ENCODE results near the gene TNFRSF4.

TNFRSF4 gene

DNA sequence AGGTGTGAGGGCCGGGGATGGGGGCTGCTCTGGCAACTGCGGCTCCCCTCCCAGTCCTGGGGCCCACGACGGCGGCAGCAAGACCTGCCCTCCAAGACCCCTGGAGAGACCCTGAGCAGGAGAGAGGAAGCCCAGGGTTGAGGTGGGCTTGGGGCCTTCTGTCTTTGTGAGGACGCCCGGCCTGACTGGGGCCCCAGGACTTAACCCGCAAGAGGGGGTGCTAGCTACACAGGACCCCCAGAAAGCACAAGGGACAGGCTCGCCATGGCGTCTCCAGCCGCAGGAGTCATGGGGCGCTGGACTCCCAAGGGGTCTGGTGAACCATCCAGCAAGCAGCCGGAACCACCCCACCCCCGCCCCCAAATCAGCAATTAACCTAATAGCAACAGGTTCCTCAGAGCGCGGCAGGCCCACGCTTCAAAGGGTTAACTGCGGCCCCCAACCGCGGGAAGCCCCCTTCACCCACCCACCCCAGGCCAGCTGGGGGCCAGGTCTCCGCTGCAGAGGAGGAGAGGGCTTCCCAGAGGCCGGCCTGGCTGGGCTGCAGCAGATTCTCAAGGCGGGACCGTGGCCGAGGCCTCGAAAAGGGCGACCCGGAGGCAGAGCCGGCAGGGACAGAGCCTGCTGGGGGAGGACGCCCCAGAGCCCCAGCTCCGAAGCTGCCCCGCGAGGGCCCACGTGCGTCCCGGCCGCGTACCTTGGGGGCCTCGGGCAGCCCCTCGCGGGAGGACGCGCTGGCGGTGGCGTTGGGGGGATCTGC lies 32.0 kb upstream of the TNFRSF4 start:
- no peak overlapping the region for H3K4me3 ChIP-seq (ENCODE audit: low read depth, low read length)

DNA sequence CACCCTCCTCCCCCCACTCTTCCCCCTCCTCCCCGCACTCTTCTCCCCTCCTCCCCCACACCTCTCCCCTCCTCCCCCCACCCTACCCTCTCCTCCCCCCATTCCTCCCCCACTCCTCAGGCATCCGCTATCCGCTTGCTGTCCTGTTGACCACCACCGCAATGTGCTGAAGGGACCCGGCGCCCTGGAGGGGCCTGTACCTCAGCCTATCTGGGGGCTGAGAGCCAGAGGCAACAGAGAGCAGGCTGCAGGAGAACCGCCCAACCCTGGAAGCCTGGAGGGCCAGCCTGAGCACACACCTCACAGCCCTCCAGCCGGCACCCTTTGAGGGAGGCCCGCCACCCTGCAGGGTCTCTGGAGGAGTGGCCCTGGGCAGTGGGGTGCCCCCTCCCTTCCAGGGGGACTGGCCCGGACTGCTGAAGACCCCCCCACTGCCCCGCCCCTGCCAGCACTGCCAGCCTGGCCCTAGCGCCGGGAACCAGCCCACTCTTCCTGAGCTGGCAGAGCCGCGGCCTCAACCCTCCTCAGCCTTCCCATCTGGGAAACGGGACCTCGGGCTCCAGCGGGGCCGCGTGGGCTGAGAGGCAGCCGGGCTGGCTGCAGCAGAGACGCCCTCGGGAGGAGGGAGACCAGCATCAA lies 31.3 kb upstream of the TNFRSF4 start:
- H3K4me3 ChIP-seq (ENCODE audit: low read depth, low read length) = no peak overlapping the region

DNA sequence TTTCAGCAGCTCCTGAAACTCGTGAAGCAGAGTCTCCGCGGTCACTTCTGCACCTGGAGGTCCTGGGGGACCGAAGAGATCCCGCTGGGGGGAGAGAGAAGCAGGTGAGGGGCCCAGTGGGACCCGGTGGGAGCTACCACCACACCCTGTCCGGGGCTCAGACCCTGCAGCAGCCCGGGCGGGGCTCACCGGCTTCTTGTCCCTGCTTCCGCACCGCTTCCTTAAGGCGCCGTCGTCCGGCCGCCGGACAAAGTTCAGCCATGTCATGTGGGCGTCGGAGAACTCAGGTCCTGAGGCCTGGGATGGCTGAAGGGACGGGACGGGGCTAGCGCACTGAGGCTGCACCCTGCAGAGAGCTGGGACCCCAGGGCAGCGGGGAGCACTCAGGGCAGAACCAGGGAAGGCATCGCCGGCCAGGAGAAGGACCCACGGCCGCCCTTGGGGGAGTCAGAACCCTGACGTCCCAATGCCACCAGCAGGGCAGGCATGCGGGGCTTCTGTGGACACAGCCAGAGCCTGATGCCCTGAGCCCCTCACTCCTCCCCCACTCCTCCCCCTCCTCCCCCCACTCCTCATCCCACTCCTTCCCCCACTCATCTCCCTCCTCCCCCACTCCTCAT lies 30.3 kb upstream of the TNFRSF4 start:
- no peak overlapping the region for H3K4me3 ChIP-seq (ENCODE audit: low read depth, low read length)

DNA sequence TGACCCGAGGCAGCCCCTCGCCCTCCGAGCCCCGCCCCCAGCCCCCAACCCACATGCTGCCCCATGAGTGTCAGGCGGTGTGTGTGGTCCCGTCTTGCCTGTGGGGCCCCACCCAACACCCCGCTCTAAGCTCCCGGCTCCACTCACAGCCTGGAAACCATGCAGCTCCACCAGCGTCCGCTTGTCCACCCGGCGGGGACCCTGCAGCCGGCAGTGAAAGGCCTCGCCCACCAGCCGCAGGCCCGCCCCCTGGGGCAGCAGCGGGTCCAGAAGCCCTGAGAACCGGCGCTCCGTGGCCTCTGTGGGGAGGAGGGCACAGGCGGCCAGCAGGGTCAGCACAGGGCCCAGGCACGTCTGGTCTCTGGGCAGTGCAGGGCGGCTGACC lies 29.8 kb upstream of the TNFRSF4 start:
- H3K4me3 ChIP-seq (ENCODE audit: low read depth, low read length) = no peak overlapping the region

DNA sequence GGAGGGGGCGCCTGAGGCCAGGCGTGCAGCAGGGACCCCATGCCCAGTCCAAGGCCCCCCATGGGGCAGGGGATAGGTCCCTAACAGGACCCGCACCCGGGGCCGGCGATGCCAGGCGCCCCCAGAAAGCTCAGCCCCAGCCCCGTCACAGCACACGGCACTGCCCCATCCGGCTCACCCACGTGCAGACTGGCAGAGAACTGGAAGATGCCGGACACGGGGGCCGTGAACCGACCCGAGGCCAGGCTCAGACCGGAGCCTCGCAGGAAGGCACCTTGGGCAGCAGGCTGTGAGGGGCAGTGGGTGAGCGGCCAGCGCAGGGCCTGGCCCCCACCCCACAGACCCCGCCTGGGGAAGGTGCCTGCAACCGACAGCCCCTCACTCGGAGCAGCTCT lies 29.3 kb upstream of the TNFRSF4 start:
- H3K4me3 ChIP-seq (ENCODE audit: low read depth, low read length) = no peak overlapping the region

DNA sequence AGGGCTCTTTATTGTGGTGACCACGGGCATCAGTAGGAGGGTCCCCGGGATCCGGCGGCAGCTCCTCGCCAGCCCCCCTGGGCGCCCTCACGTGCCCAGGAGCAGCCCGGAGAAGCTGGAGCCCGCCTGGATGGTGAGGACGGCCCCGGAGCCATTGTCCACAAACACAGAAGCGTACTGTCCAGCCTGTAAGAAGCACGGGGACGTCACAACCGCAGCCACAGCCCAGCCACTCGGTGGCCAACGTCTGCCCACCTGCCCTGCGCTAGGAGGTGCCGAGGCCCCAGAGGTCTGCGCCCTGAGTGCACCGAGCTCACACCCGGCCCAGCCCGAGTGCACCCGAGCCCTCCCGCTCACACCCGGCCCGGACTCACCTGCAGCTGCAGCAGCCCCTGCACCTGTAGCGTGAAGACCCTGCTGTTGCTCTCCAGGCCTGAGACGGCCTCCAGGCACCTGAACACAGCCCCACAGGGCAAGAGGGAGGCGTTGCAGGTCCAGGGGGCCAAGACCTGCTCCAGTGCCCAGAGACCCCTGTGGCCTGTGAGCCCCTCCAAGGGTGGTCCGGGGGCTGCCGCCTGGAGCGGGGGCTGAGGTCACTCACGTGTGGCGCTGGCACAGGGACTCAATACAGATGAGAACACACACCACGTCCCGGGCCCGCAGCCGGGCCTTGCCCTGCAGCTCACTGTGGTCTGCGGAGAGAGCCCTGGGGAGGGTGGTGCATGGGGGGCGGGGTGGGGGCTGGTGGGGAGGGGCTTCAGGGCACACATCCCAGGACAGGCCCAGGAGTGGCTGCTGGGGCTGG lies 28.7 kb upstream of the TNFRSF4 start:
- H3K4me3 ChIP-seq (ENCODE audit: low read depth, low read length) = no peak overlapping the region

DNA sequence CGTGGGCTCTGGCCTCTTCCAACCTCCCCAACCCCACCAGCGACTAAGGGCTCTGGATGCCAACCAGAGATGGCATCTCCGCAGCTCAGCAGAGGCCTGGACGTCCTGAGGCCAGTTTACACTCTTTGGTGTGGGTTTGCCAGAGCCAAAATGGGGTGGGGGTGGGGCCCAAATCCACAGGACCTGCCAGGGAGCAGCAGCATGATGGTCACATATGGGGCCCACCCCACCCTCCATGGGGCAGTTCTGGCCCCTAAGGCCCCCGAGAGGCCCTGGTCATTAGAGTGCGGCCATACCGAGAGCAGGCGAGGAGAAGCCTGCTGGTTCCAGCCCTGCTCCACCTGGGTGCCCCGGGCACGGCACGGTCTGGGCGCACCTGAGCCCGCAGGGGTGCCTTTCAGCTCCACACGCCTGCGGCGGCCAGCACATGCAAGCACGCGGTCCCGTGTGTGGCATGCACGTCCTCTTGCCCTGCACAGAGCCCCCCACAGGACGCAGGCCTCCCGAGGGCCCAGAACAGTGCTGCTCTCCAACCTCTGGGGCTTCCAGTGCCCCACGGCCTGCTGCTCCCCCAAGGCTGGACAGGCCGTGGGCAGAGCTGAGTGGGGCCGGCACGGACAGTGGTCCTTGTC lies 27.8 kb upstream of the TNFRSF4 start:
- no peak overlapping the region for H3K4me3 ChIP-seq (ENCODE audit: low read depth, low read length)

DNA sequence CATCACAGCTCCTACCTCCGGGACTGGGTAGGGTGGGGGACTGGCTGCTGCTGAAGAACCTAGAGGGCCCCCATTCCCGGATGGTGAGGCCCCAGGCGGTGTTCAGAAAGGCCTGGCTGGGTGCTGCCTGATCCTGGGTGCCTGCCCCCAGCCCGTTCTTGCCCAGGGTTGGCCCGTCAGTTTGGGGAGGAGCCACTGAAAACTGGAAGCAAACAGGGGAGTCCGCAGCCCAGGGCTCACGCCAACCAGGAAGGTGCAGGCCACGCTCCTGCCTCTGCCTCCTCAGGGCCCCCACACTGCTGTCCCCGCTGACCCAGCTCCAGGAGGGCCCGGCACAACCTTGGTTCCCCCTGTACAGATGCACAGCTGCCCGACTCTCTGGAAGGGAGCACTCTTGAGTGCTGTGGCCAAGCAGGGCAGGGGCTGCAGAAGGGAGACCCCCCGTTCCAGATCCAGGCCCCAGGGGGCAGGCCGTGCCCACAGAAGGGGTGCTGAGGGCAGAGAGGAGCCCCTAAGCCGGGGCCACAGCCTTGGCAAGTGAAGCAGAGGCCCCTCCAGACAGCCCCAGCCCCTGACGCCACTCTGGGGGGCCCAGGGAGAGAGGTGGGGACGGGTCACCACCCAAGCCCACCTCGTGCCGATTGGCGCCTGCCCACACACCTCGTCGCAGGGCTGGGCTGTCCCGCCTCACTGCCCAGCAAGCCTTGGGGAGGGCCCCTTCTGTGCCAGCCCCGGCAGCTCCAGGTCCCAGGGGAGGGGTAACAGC lies 27.1 kb upstream of the TNFRSF4 start:
- H3K4me3 ChIP-seq (ENCODE audit: low read depth, low read length) = no peak overlapping the region

DNA sequence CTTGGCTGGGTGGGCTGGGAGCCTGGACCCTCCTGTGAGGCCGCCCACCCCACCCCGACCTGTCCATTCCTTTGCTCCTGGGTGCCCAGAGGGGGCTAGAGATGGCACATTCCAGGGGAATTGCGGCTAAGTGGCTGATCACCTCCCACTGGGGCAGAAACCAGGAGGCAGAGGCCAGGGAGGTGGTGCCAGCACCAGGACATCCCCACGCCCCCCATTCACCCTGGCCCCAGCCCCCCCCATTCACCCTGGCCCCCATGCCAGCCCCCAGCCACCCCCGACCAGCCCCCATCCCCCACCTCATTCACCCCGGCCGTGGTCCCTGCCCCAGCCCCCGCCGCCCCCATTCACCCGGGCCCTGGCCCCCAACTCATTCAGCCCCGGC lies 26.4 kb upstream of the TNFRSF4 start:
- H3K4me3 ChIP-seq (ENCODE audit: low read depth, low read length) = no peak overlapping the region

DNA sequence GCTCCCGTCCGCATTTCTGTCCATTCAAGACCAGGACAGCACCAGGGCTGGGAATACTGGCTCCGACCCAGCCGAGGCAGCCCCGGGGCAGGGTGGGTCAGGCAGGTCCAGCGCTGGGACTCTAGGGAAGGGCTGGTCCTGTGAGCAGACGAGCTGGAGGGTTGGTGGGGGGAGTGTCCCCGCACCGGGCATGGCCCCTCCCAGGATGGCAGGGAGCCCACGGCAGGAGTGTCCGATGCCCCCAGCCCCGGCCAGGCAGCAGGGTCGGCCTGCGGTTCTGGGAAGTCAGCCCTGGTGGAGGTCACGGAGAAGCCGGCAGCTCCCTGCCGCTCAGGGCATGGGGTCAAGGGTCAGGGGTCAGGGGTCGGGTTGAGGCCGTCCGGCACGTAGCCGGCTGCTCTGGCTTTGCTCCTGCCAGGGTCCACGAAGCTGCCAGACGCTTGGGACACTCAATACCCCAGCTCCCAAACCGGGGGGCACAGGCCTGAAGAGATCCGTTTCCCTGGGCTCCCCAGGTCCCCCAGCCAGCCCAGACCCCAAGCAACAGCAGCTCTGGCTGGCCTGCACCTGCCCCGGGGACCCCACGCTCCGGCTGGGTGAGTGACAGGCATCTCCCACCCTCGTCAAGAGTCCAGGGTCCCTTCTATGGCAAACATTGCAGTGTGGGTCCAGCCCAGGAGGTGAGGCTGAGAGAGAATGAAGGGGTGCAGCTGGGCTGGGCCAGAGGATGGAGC lies 25.8 kb upstream of the TNFRSF4 start:
- no peak overlapping the region for H3K4me3 ChIP-seq (ENCODE audit: low read depth, low read length)

DNA sequence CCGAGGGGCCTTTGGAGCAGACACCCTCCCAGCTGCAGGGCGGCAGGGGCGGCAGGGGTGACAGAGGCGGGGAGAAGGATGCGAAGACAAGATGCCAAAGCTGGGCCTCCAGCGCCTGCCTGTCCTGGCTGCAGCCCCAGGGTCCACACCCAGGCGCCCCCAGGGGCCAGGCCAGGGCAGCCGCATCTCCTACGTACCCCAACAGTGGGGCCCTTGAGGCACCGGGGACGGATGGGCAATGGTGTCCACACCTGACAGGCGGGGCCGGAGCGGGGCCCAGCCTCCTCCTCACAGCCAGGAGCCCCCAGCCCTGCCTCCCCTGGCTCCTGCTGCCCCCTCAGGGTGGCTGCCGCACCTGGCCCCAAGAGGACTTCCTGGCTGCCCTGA lies 25.3 kb upstream of the TNFRSF4 start:
- no peak overlapping the region for H3K4me3 ChIP-seq (ENCODE audit: low read depth, low read length)

DNA sequence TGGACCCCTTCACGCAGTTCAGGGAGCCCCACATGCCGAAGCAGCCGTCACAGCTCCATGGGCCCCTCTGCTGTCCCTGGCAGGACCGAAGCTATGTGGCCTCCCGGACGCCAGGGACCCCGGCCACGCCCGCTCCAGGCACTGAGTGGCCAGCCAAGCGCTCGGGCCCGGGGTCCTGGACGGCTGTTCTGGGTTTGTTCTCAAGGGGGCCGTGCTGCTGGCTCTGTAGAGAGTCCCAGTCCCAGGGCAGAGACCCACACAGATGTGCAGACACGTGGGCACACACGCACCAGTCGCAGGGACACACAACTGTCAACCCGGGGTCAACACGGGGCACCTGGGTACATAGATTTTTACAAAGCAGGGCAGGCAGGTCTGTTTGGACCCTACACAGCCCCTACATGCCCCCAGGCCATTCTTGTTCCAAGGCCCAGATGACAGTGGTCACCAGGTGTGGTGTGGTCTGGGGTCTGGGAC lies 24.8 kb upstream of the TNFRSF4 start:
- H3K4me3 ChIP-seq (ENCODE audit: low read depth, low read length) = no peak overlapping the region

DNA sequence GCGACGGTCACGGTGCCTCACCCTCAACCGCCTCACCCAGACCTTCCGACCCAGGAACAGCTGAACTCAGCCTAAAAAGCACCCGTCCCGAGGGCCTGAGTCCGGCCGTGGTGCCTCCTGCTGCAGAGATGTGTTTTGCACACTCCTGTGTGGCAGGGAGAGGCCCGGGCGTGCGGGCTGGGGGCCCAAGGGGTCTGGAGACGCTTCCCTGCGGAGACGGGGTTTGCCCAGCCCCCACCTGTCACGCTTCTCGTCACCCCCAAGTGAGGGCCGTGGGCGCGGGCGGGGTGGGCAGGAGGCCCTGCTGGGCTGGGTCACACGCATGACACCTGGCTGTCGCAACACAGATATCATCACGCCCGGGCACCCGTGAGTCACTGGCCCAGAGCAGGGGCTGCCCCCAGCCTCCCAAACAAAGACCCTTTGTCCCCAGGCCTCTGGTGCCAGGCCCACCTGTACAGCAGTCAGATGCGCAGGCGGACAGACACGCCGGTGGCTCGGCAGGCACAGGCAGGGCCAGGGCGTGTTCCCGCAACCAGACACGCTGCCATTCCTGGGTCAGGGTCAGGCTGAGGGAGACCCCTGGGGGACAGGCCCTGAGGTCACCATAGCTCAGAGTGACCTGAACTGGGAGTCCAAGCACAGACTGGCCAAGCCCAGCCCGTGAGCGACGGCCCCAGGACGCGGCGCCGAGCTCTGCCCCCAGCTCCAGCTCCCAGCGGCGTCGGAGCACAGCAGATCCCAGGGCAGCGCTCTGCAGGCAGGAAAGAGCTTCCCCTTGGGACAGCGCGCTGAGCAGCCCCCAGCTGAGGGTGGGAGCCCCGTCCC lies 24.1 kb upstream of the TNFRSF4 start:
- H3K4me3 ChIP-seq (ENCODE audit: low read depth, low read length) = no peak overlapping the region

DNA sequence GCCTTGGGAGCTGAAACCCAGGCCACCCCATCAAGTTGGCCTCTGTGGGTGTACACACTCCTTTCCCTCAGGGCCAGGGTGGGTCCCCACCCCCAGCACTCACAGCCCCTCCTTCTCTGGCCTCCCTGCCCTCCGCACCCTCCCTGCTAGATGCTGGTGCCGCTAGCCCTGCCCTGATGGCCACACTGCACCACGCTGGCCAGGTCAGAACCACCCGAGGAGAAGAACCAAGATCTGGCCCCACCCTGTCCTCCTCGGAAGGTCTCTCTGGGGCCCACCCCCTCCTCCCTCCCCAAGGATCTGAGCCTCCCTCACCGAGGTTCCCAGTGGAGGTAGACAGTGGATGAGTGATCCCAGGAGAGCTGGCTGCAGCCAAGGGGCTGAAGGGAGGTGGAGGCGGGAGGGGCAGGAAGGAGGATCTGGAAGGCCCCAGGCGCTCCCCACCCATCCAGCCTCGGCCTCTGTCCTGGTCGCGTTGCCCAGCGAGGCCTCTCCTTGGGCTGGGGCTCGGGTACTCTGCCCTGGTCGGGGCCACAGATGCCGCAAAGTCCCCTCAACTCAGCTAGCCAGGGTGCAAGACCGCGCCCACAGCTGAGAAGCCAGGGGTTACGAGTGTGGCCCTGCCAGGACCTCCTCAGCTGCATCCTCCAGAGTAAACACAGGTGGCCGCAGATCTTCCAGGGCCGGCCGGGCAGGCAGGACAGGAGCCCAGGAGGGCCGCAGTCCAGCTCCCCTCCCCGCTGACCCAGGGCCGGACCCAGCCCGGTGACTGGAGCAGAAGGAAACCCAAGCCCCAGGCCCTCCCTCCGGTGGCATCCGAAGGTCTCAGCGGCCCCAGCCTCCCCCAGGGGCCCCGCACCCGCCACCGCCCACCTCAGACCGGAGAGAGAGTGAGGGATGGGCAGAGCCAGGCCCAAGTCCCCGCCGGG lies 23.3 kb upstream of the TNFRSF4 start:
- no peak overlapping the region for H3K4me3 ChIP-seq (ENCODE audit: low read depth, low read length)

DNA sequence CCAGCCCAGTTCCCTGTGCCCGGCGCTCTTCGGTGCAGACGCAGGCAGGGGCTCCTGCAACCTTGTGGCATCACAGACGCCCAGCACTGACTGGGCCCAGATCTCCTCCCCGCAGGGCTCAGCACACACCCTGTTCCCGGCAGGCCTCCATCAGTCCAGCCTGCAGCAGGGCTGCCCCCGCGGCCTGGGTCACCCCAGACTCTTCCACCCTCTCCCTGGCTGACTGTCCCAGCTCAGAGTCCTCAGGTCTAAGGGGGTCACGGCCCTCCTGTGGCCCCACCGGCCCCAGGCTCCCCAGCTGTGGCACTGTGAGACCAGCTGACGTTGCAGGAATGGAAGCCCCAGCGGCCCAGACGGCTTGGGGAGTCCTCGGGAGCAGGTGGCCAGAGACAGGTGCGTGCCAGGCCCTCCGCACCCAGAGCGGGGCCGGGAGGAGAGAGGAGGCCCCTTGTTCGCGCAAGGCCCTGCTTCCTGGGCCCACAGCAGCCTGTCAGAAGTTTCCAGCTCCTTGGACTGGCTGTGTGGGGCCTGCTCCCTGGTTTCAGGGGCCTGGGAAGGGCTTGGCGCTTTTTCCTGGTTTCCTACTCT lies 22.3 kb upstream of the TNFRSF4 start:
- no peak overlapping the region for H3K4me3 ChIP-seq (ENCODE audit: low read depth, low read length)

DNA sequence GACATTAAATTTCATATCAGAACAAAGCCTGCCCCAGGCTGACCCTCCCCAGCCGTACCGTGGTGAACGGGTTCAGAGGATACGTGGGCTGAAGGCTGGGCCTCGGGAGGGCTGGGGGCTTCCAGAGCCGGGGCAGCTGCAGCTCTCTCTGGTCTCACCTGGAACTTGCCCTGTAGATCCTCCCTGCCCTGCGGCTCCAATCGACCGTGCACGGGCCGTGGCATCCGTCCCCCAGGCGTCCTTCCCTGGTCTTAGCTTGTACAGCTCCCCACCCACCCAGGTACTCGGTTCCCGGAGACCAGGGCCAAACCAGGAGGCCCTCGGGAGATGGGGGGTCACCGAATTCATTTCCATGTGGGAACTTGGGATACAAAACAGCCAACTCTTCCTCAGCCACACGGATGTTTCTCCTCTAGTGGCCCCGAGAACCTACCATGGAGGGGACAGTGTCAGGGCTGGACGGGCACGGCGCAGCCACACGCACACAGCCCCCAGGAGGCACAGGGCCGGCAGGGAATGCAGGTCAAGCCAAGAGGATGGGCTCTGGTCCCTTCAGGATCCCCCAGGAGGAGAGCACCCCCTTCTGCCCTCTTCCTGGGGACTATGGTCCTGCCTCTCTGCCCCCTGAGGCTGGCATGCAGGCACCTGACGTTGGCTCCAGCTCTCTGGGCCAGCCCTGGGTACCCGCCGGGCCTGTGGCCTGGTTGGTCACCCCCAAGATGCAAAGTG lies 21.2 kb upstream of the TNFRSF4 start:
- no peak overlapping the region for H3K4me3 ChIP-seq (ENCODE audit: low read depth, low read length)
